Vagina (tissue), 2 donors: ENCODE measurements around the gene CAMK4. TPM values are rescaled to one million over a fixed set of nuclear protein-coding genes. Genes with fewer than 3 reads are reported as not detected.

Source experiments
- DNase-seq, 2 donors: peaks; one replicate each; pipeline ENCODE4 v3.0.0-alpha.2; 2017; ENCODE audit errors: extremely low spot score in 2 of 2
- H3K27ac ChIP-seq: fragments of 200-600 bp; sonication (generic); one replicate; pipeline ENCODE4 v1.5.1; 2019
- H3K27me3 ChIP-seq: fragments of 200-600 bp; sonication (generic); one replicate; pipeline ENCODE4 v1.5.1; 2019
- H3K36me3 ChIP-seq, 2 donors: fragments of 200-600 bp; sonication (generic); one replicate each; pipeline ENCODE4 v1.5.1; 2017 to 2019
- H3K4me1 ChIP-seq: fragments of 200-600 bp; sonication (generic); one replicate; pipeline ENCODE4 v1.5.1; 2019
- H3K4me3 ChIP-seq, 2 donors: fragments of 200-600 bp; sonication (generic); 1 replicate in 1 of 2; 2 replicates in 1 of 2; pipeline ENCODE4 v1.5.1; 2016 to 2019
- H3K9me3 ChIP-seq: fragments of 200-600 bp; sonication (generic); one replicate; pipeline ENCODE4 v1.5.1; 2019
- POLR2A ChIP-seq, 2 donors: fragments of 450-650 bp; IDR thresholded peaks; one replicate each; pipeline ENCODE4 v1.6.1; 2017; ENCODE audit warnings: antibody characterized with exemption in 2 of 2, mild to moderate bottlenecking in 2 of 2, moderate library complexity in 2 of 2
- POLR2AphosphoS5 ChIP-seq, 2 donors: sonication (generic); formaldehyde crosslinking; IDR thresholded peaks; one replicate each; pipeline ENCODE4 v1.9.0; 2017; ENCODE audit warnings: antibody characterized with exemption in 2 of 2, mild to moderate bottlenecking in 2 of 2, low read depth in 1 of 2; ENCODE audit not compliant: insufficient read depth in 1 of 2
- intact Hi-C: fragments of 100-400 bp; cut with DNase I; formaldehyde crosslinking; loops from one replicate; pipeline ENCODE4 v1.15.1; 2023
- total RNA-seq: library from RNA; depleted of rRNA; stranded (reverse); fragments of >200 nt; gene quantifications from one replicate; pipeline ENCODE4 v1.2.3, GENCODE V29; 2016
- TF ChIP-seq, protein P1 (sequence below), 3 experiments: fragments of 450-650 bp in 2 of 3; fragments of 200-600 bp in 1 of 3; sonication (generic) in 1 of 3; IDR thresholded peaks; one replicate each; pipeline ENCODE4 v1.5.1; 2017 to 2019; ENCODE audit warnings: antibody characterized with exemption in 3 of 3, mild to moderate bottlenecking in 2 of 3, moderate library complexity in 2 of 3

CAMK4 gene
- total RNA-seq, 1 donor from 2014 or later = 11.8 TPM

DNA sequence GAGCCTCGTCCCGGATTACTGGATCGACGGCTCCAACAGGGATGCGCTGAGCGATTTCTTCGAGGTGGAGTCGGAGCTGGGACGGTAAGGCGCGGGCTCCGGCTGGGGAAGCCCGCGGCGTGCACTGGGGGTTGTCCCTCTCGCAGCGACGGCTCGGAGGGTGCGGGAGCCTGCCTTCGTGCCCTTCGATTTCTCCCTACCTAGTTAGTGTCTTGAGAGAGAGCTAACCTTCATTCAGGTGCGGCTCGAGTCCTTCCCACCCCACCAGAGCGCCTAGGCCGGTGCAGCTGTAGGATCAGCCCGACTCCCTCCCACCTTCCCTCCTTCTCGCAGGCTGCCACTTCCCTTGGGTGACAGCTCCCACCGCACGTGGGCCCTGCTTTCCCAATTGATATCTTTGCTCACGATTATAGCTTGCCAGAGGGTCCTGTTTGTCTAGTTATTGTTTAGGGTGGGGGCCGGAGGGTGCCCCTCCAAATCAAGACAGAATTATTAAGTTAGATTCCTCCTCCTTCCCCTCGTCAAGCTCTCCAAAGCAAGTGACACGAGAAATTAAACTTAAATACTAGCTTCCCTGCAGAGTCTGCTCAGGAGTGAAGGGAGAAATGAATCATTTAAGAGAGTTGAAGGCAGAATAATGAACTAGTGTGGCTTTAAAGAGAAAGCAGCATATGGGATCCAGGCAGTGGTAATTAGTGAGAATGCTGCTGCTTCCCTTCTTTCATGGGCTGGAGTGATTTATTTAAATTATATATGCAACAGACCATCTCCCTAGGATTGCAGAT lies 569 bp downstream of the CAMK4 start:
- Histone ChIP-seq H3K9me3 (no peaks in the 10 kb centered on the region), H3K27ac (peak overlapping the region; percentile 53), H3K27me3 (no peaks in the 10 kb centered on the region), H3K36me3 (no peaks in the 10 kb centered on the region), H3K4me1 (peaks cover 13% of the 10 kb centered on the region), H3K4me3 (peak overlapping the region; percentile 54 to 66)
- TF ChIP-seq POLR2A (IDR thresholded peaks at IDR 0.05) (no peak), POLR2AphosphoS5 (IDR thresholded peaks at IDR 0.05; ENCODE audit: insufficient read depth in 1 of 2, low read depth in 1 of 2) (no peak)
- TF ChIP-seq, protein P1, sequence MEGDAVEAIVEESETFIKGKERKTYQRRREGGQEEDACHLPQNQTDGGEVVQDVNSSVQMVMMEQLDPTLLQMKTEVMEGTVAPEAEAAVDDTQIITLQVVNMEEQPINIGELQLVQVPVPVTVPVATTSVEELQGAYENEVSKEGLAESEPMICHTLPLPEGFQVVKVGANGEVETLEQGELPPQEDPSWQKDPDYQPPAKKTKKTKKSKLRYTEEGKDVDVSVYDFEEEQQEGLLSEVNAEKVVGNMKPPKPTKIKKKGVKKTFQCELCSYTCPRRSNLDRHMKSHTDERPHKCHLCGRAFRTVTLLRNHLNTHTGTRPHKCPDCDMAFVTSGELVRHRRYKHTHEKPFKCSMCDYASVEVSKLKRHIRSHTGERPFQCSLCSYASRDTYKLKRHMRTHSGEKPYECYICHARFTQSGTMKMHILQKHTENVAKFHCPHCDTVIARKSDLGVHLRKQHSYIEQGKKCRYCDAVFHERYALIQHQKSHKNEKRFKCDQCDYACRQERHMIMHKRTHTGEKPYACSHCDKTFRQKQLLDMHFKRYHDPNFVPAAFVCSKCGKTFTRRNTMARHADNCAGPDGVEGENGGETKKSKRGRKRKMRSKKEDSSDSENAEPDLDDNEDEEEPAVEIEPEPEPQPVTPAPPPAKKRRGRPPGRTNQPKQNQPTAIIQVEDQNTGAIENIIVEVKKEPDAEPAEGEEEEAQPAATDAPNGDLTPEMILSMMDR (IDR thresholded peaks at IDR 0.05) = no peak
- intact Hi-C loops = no loop called here
- DNase-seq = no peak

DNA sequence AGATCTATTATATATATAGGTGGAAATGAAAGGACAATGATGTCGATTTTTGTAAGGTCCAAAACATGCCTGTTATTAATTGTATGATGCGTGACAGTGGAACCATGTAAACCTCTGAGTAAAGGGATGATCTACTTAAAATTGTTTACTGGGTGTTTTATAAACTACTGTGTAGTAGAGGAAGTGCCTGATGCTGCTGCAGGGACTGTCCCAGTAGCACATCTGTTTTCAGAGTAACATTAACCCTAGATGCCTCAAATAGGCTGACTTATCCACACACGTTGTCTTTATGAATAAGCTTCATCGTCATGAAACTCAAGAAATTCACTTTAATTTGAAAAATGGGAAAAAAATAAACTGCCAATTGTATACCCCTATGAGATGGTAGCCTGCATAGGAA lies 1.7 kb downstream of the CAMK4 start:
- Histone ChIP-seq H3K27ac (no peak overlapping the region), H3K36me3 (no peaks in the 10 kb centered on the region), H3K4me3 (no peak overlapping the region), H3K9me3 (no peaks in the 10 kb centered on the region), H3K4me1 (peaks cover 13% of the 10 kb centered on the region), H3K27me3 (no peaks in the 10 kb centered on the region)
- no peak for DNase-seq
- TF ChIP-seq POLR2A (IDR thresholded peaks at IDR 0.05) = no peak
- TF ChIP-seq, protein P1 (IDR thresholded peaks at IDR 0.05) = no peak
- no peak for TF ChIP-seq POLR2AphosphoS5 (IDR thresholded peaks at IDR 0.05; ENCODE audit: insufficient read depth in 1 of 2, low read depth in 1 of 2)
- intact Hi-C loops = no loop called here

DNA sequence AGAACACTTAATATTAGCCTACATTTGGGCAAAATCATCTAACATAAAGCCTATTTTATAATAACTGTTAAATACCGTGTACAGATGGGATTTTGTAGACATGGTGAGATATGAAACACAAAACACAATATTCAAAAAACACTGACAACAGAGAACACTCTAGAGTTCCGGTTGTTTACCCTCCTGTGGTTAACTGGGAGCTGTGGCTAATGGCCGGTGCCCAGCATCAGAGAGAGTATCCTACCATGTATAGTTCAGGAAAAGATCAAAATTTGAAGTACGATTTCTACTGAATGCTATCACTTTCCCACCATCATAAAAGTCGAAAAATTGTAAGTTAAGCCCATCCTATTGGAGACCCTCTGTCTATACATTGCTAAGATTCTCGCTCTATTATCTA lies 2.4 kb downstream of the CAMK4 start:
- no peak overlapping the region for H3K4me3 ChIP-seq
- TF ChIP-seq, protein P1 (IDR thresholded peaks at IDR 0.05) = no peak
- TF ChIP-seq POLR2A (IDR thresholded peaks at IDR 0.05) (no peak), POLR2AphosphoS5 (IDR thresholded peaks at IDR 0.05; ENCODE audit: insufficient read depth in 1 of 2, low read depth in 1 of 2) (no peak)
- H3K4me1 ChIP-seq = peaks cover 13% of the 10 kb centered on the region
- intact Hi-C loops = no loop called here
- no peaks in the 10 kb centered on the region for H3K9me3 ChIP-seq
- H3K27me3 ChIP-seq = no peaks in the 10 kb centered on the region
- no peak for DNase-seq
- H3K36me3 ChIP-seq = no peaks in the 10 kb centered on the region
- no peak overlapping the region for H3K27ac ChIP-seq

DNA sequence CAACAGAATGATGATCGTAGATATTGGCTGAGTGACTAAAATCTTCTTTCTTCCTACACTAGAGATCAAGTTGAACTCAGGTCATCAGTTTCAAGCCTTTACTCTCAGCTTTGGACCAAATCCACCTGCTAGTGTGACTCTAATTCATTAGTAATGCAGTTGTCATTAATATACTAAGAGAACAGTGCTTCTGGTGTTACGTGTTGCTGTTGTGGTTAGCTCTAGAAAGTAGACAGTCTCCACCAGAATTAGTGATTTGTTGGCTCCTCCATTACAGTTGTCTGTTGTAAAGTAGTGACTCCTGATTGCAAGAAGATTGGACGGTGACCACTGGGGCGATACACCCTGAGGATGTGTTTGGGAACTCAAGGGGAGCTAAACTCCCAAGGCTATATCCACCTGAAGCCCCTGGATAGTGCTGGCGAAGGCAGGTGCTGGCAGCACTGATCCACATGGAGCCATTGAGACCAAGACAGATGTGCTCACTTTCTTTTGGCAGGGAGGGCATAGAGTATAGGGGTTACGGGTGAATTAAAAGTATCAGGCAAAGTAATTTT lies 3.1 kb downstream of the CAMK4 start:
- Histone ChIP-seq H3K4me1 (peaks cover 13% of the 10 kb centered on the region), H3K9me3 (no peaks in the 10 kb centered on the region), H3K27ac (no peak overlapping the region), H3K4me3 (no peak overlapping the region), H3K36me3 (no peaks in the 10 kb centered on the region), H3K27me3 (no peaks in the 10 kb centered on the region)
- no peak for TF ChIP-seq POLR2AphosphoS5 (IDR thresholded peaks at IDR 0.05; ENCODE audit: insufficient read depth in 1 of 2, low read depth in 1 of 2)
- TF ChIP-seq, protein P1 (IDR thresholded peaks at IDR 0.05) = no peak
- TF ChIP-seq POLR2A (IDR thresholded peaks at IDR 0.05) = no peak
- intact Hi-C loops = no loop called here
- no peak for DNase-seq

DNA sequence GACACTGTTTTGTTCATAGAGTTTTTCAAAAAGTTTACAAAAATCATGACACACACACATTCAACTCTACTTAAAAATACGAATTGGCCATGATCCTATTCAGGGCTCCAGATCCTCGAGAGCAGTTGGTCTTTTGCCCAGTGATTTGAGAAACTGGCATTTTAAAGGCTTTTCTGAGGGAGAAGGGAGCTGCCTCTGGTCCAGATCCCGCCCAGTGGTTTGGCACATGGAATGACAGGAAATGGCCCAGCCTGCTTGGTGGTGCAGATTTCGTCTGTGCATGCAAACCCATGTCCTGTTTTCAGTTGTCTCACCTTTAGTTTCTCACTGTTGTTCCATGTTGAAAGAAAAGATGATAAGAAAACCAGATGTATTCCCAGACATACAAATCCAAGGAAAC lies 3.6 kb downstream of the CAMK4 start:
- Histone ChIP-seq H3K27ac (no peak overlapping the region), H3K4me3 (no peak overlapping the region), H3K27me3 (no peaks in the 10 kb centered on the region), H3K36me3 (no peaks in the 10 kb centered on the region), H3K9me3 (no peaks in the 10 kb centered on the region), H3K4me1 (peaks cover 13% of the 10 kb centered on the region)
- intact Hi-C loops = no loop called here
- TF ChIP-seq POLR2A (IDR thresholded peaks at IDR 0.05) (no peak), POLR2AphosphoS5 (IDR thresholded peaks at IDR 0.05; ENCODE audit: insufficient read depth in 1 of 2, low read depth in 1 of 2) (no peak)
- TF ChIP-seq, protein P1 (IDR thresholded peaks at IDR 0.05) = no peak
- no peak for DNase-seq
